ENCODE measurements around the gene GALK1.
"Not testable (repeated sequence)": the region's sequence is repeated elsewhere in the genome, so short reads cannot be mapped to it uniquely, and the experiment has no call there.

The GALK1 gene

DNA sequence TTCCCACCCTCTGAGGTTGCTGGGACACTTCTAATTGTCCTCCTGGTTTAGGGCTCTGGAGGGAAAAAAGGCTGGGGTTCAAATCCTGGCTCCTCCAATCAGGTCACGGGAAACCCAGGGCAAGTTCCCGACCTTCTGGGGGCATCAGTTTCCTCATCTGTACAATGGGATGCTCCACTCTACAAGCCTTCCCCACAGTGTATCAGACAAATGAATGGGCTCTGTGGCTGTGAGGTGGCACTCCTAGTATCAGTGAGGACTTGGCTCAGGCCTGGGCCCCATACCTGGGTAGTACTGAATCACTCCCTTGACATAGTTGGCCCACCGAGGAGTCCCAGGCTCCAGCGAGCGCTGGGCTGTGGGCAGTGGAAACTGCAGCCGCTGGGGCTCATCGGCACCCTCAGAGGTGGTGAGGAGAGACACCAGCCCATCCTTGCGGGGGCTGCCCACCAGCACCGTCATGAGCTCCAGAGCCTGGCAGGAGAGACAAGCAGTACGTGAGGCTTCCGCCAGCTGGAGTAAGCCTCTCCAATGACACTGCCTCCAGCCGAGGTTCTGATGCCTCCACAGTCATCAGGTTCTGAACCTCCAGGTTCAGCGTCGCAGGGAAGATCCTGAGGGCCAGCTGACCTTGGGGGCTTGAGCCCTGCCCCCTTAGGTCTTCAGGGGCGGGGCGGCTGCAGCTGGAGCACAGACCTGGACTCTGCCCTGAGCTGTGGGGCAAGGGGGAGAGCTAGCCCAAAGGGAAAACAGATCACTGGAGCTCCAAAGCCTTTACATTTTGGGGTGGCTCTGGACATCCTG lies 1.2 kb downstream of the GALK1 start:
- DNase-seq, result no peak

DNA sequence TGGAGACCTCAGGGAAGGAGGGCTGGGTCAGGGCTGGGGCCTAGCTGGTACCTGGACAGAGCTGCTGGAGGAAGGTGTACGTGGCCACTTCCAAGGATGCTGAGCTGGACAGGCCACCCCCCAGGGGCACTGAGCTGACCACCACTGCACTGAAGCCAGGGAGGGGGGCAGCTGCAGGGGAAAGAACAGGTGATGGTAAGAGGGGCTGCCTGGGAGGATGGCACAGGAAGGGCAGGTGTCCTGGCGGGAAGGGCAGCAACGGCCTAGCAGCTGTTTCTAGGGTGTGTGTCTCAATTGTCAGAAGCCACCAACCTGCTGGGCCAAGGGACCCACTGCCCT lies 1.8 kb downstream of the GALK1 start:
- DNase-seq, result no peak

DNA sequence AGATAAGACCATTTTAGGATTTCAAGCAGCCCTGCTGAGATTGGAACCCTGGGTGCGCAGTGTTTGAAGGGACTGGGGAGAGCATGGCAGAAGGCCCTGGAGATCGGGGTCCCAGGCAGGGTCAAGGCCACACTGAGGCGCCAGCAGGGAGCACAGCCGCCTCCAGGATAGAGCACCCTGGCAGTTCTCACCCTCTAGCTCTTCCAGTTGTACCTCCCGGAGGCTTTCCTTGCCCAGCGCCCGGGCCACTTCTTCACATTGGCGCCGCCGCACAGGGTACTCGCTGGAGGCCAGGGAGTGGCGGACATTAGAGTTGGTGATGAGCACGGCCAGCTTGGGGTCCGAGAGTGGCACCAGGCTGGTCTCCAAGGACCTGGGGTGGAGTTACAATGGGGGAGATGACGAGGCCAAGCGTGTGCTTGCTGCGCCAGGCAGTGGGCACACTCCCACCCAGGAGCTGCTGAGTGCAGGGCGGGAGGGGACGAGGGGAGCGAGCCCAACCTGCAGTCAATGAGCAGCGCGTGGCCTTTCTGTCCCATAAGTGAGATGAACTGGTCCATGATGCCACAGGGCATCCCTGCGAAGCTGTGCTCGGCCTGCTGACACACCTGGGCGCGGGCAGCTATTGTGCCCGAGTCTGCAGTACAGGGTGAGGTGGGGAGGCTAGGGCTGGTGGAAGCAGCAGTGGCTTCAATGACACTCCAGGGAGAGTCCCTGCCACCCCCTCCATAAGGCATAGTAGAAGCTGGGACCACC lies 2.3 kb downstream of the GALK1 start:
- DNase-seq, result no peak

DNA sequence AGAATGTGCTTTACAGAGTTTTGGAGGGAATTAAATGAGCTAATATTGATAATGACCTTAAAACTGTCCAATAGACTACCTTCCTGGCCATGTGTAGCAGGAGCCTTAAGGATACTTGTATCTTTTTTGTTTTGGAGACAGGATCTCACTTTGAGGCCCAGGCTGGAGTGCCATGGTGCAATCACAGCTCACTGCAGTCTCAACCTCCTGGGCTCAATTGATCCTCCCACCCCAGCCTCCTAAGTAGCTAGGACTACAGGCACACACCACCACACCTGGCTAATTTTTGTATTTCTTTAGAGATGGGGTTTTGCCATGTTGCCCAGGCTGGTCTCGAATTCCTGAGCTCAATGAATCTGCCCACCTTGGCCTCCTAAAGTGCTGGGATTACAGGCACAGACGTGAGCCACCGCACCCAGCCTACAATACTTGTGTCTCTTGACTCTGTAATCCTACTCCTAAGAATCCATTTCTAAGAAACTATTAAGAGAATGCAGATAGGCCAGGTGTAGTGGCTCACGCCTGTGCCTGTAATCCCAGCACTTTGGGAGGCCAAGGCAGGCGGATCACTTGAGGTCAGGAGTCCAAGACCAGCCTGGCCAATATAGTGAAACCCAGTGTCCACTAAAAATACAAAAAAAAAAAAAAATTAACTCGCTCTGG lies 4.9 kb downstream of the GALK1 start:
- DNase-seq, result not testable (repeated sequence)

DNA sequence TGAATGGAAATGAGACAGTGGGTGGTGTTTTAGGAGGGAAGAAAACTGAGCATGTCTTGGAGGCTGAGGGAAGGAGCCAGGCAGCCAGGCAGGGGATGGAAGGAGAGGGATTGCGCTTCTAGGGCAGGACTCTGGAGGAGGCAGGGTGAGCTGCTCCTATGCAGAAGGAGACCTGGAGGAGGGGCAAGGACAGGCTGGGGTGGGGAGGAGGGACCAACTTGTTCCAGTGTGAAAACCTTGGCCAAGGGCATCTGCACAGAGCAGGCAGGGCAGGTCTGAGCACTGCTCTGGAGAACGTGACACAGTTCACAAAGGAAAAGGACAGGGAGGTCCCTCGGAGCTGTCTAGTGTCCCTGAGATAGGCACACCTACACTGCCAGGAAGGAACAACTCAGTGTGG lies 5.5 kb downstream of the GALK1 start:
- no peak for DNase-seq

DNA sequence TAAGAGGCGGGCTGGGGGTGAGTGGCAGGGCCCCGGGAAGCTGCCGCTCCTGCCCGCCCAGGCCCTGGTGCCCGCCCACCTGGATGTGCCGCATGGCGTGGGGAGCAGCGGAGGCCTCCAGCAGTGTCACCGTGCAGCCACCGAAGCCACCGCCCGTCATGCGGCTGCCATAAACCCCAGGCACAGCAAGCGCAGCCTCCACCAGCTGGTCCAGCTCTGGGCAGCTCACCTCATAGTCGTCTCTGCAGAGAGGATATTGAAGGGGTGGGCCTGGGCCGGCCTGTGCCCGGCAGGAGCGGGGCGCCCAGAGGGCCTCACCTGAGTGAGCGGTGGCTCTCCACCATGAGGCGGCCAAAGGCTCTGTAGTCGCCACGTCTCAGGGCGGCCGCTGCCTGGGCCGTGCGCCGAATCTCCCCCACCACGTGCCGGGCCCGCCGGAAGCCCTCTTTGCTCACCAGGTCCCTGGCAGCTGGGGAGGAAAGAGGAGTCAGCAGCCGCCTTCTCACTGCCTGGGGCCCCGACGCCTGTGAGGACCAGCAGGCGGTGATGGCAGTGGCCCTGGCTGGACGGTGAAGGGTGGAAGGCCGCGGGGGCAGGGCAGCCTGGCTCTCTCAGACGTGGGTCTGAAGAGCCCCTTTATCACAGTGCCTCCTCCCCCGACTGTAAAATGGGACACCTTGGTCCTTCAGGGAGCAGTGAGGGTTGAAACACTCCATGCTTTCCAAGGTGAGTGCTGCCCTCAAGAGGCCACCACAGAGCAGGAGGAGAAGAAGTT lies 6.7 kb downstream of the GALK1 start:
- no peak for DNase-seq

DNA sequence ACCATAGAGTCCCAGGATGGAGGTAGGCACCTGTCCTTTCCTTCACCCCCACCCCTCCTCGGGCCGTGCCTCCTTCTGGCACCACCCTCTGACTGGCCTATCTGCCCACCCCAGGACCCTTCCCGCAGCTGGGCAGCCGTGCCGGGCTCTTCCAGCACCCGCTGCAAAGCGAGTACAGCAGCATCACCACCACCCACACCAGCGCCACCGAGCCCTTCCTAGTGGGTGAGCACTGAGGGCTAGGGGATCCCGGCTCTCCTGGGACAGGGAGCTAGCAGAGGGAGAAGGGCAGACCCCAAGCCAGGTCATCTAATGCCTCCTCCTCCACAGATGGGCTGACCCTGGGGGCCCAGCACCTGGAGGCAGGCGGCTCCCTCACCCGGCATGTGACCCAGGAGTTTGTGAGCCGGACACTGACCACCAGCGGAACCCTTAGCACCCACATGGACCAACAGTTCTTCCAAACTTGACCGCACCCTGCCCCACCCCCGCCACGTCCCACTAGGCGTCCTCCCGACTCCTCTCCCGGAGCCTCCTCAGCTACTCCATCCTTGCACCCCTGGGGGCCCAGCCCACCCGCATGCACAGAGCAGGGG lies 7.8 kb downstream of the GALK1 start:
- DNase-seq, result no peak

GRCh38 chr17:75756451-75757085 lies 8.4 kb downstream of the GALK1 start:
- no peak for DNase-seq

- no peak for DNase-seq
Observed at GRCh38 chr17:75755990-75756389, 9.0 kb downstream of the GALK1 start.

- peak; percentile 84 for DNase-seq
Observed at GRCh38 chr17:75755205-75755901, 9.6 kb downstream of the GALK1 start.

DNA sequence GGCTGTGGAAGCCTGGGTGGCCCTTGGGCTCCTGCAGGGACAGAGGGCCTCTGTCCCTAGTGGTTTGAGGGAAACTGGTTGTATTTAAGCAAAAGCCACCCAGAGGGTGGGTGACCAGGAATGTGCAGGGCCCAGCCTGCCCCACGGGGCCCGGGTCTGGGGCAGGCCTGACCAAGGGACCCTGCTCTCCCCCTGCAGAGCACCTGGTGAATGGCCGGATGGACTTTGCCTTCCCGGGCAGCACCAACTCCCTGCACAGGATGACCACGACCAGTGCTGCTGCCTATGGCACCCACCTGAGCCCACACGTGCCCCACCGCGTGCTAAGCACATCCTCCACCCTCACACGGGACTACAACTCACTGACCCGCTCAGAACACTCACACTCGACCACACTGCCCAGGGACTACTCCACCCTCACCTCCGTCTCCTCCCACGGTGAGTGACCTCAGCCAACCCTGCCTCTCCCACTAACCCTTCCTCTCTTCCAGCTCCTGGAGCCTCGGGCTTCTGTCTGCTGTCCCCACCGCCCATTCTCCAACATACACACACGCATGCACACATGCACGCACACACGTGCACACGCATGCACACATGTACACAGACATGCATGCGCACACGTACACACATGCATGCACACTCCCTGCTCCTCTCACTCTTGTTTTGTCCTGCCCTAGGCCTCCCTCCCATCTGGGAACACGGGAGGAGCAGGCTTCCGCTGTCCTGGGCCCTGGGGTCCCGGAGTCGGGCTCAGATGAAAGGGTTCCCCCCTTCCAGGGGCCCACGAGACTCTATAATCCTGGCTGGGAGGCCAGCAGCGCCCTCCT lies 10.4 kb downstream of the GALK1 start:
- DNase-seq, result no peak

GRCh38 chr17:75753514-75754377 lies 11.2 kb downstream of the GALK1 start:
- no peak for DNase-seq

DNA sequence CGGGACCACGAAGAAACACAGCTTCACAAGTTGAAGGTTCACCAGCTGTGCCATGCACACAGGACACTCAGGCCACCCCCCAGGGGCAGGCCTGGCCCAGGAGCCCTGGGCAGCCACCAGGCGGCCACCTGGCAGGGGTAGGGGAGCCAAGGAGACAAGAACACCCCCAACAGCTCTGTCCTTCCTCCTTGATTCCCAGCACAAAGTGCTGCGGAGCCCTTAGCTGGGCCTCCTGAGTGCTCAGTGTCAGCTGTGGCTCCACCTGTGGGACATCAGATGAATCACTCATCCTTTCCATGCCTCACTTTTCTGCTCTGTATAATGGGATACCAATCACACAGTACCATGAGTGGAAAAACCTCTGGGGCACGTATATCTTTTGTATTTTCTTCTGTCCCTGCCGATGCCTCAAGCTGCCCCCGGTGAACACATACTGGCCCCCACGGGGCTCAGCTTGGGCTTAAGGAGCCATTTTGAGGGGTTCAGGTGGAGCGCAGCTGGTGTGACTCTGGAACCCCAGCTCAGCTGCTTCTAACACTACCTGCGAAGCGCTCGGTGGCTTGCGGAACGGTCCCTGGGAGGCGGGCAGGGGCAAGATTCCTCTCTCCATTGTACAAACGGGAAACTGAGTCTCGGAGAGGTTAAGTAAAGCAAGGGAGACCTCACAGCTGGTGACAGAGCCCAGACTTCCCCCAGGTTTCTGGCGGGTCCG lies 12.0 kb downstream of the GALK1 start:
- no peak for DNase-seq

GRCh38 chr17:75752405-75752709 lies 12.6 kb downstream of the GALK1 start:
- no peak for DNase-seq

DNA sequence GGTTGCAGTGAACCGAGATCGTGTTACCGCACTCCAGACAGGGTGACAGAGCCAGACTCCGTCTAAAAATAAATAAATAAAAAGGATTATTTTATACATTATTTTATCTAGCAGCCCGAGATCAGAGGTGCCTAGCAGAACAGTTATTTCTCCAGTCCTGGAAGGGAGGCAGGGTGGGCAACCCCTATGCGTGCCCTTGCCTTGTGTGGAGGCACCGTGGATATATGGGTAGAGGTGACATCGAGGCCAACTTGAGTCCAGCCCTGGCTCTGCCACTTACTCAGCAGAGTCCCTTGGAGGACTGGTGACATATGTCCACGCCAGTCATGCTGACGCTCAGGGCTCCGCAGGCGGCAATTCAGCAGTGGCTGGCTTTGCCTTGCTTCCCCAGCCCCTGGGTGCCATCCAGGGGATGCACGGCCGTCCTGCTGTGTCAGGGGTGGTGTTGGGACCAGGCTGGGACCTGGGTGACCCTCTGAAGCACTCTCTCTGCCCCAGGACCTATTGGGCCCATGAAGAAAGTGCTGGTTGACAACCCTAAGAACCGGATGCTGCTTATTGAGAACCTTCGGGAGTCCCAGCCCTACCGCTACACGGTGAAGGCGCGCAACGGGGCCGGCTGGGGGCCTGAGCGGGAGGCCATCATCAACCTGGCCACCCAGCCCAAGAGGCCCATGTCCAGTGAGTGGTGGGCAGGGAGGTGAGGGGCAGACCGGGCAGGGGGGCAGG lies 13.2 kb downstream of the GALK1 start:
- DNase-seq, result no peak

DNA sequence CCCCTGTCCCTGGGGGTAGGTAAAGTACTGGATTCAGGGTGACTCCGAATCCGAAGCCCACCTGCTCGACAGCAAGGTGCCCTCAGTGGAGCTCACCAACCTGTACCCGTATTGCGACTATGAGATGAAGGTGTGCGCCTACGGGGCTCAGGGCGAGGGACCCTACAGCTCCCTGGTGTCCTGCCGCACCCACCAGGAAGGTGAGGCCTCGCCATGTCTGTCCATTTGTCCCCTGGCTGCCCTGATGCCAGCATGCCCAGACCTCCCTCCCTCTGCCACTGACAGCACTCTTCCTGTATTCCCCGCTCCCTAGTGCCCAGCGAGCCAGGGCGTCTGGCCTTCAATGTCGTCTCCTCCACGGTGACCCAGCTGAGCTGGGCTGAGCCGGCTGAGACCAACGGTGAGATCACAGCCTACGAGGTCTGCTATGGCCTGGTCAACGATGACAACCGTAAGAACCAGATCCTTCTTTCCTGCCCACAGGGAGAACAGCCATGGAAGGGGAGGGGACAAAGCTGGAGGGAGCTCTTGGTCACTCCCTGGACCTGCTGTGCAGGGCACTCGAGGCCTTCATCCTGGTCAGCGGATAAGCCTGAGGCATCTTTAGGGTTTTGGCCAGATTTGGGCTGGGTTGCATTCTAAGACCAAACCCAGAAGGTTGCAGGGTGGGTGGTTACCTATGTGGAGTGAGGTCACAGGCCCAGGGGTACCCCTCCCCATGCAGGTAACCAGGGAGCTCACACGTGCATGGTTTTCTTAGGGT lies 14.2 kb downstream of the GALK1 start:
- DNase-seq, result no peak

DNA sequence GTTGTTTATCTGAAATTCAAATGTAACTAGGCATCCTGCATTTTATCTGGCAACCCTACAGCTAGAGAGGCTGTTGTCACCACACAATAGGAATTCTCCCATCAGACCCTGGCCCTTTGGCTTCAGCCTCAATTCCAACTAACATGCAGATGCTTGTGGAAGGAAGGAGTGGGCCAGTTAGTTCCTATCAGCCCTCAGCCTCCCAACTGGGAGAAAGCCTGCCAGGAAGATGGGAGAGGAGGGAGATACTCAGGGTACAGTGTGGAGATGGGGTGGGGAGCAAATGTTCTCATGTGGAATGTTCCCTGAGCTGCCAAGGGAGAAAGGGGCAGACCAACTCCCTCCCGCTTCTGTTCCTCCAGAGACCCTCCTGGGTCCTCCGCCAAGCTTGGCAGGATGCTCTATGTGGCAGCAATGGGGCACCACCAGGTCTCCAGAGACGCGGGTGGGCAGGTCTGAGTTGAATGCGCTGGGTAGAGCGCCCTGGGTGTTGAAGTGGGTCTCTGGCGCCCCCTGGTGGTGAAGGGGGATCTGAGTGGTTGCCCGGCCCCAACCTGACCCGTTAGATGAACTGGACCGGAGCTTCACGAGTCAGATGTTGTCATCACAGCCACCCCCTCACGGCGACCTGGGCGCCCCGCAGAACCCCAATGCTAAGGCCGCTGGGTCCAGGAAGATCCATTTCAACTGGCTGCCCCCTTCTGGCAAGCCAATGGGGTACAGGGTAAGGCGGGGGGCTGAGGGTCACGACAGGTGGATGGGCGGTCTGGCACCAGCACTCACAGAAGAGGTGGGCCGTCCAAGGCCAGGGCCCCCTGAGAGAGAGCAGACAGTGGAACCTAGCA lies 15.2 kb downstream of the GALK1 start:
- peak; percentile 26 for DNase-seq
